HG02571 (cell line): ENCODE data around the gene ATP12A.
A peak's percentile ranks its signal among the peaks of the same experiment; 100 is the strongest.

Experiments
- ATAC-seq: cut with Tn5 transposase; IDR thresholded peaks from one replicate; pipeline ENCODE4 v1.9.1; 2021; ENCODE audit warnings: mild to moderate bottlenecking, moderate library complexity; ENCODE audit not compliant: unreplicated experiment

Gene ATP12A

DNA sequence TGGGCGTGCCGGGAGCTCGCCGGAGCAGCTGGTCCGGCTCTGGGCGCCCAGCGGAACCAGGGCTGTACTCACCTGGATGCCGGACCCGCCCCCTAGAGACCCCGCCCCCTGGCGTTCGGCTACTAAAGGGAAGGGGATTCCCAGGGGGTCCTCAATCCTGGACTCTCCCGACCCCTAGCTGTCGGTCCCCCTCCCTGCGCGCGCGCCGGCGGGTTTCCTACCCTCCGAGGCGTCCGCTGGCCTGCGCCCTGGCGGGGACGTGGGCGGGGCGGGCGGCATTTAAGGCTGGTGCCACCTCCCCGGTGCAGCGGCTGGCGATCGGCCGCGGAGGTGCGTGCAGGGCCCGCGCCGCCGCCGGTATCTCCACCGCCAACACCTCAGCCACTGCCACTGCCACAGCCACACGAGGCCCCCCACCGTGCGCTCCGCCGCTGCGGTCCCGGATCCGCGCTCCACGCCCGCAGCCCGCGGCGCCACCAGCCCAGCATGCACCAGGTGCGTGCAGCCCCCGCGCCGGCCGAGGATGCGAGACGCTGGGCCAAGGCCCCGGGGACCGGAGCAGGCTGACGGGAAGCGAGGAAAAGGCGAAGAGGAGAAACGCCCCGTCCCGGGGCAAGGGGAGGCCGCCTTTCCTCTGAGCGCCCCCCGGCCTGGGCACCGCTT lies at the start of gene ATP12A:
Gene ATP12A, plus strand, starts transcription at position 151 of the 663 bp plus-strand sequence. Its CDS starts 336 bp downstream, at position 487.
- ATAC-seq: no peak

GRCh38 chr13:24630851-24631620 lies 49.2 kb upstream of the ATP12A start:
- no peak for ATAC-seq

GRCh38 chr13:24631922-24632321 lies 48.3 kb upstream of the ATP12A start:
- no peak for ATAC-seq

GRCh38 chr13:24632382-24633121 lies 47.7 kb upstream of the ATP12A start:
- ATAC-seq: no peak

DNA sequence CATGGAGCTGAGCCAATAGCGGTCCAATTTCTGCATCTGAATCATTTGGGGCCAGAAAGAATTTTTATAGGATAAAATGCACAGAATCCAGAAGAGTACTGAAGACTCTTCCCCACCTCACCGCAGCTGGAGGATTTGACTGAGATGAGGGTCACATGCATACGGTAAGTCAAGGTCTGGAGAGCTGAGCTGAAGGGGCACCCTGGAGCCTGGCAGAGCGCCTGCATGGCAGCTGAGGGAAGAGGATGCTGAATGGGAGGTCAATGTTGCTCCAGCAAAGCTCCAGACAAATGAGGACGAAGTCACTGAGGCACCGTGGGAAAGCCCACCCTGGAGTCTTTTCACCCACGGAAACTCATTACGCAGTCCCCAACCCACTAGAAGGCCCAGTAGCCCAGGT lies 43.4 kb upstream of the ATP12A start:
- no peak for ATAC-seq

GRCh38 chr13:24638096-24638495 lies 42.1 kb upstream of the ATP12A start:
- ATAC-seq: no peak

GRCh38 chr13:24640752-24641151 lies 39.5 kb upstream of the ATP12A start:
- ATAC-seq: no peak

DNA sequence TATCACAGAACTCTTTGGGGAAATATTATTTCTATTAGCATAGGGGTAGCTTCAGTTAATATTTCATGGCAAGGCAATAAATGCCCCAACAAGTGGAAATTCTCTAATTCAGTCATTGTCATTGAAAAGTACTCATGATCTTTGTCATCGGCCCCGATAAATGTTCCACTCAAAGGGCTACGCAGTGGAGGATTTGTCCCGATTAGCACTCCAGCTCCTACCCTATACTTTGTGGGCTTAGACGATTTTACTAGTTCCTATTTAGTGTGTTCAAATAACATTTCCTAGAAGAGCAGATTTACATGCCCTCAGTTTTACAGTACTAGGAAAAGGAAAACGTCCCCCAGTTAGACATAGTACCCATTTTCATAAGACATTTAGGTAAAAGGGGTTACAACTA lies 38.0 kb upstream of the ATP12A start:
- ATAC-seq: no peak

DNA sequence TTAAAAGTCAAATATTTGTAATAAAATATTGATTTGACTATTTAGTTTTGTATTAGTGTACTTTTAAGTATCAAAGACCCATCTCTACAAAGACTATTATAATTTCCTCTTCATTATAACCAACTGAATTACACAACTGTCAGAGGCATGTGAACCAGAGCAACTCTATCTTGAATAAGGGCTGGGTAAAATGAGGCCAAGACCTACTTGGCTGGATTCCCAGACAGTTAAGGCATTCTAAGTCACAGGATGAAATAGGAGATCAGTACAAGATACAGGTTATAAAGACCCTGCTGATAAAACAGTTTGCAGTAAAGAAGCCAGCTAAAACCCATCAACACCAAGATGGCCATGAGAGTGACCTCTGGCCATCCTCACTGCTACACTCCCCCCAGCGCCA lies 36.2 kb upstream of the ATP12A start:
- no peak for ATAC-seq

- no peak for ATAC-seq
Measured at GRCh38 chr13:24648271-24648670, 31.9 kb upstream of the ATP12A start.

- ATAC-seq: peak; percentile 48
Measured at GRCh38 chr13:24648983-24649687, 31.1 kb upstream of the ATP12A start.

GRCh38 chr13:24649688-24650043 lies 30.5 kb upstream of the ATP12A start:
- ATAC-seq: no peak

GRCh38 chr13:24650161-24650560 lies 30.0 kb upstream of the ATP12A start:
- no peak for ATAC-seq

DNA sequence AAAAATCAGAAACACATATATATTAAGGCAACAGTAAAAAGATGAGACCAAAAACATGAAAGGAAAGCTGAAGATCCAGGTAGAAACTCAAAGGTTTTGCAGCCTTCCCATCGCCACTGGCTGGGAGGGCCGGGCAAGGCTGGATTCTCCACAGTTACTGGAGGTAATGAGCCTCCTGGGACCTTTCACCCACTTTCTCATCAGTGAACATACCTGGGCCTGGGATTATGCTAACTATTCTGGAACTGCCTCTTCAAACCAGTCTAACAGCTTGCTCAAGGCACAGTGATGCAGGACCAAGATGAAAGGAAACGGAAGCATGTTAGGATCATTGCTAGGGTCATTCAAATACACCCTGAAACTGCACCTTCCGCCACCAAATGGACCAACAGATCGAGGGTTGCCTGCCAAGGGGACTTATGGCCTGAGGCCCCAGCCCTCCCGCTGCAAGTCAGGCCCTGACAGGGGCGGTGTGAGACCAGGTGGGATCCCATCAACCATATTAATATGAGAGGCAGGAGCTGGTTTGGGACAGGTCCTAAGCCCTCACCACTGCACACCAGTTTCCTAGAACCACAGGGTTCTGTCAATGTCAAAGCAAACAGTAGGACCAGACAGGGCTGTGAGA lies 28.4 kb upstream of the ATP12A start:
- no peak for ATAC-seq

- no peak for ATAC-seq
Measured at GRCh38 chr13:24652359-24652758, 27.8 kb upstream of the ATP12A start.

DNA sequence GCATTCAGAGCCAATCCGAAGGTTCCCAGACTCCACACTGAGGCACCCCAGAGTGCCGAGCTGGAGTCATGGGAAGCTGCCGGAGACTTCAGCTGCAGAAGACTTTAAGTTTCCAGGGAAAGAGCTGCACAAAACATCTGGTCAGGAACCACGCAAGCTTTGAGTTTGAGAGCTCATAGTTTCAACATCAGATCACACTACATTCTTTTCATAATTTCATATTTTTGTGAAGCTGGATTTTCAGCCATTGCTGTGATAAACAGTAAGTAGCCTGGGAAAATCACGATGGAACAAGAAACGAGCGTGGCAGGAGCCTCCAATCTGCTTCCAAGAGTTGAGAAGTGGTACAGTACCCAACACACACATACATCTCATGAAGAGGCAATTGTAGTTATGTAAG lies 25.5 kb upstream of the ATP12A start:
- ATAC-seq: no peak

GRCh38 chr13:24659239-24659638 lies 21.0 kb upstream of the ATP12A start:
- ATAC-seq: no peak

DNA sequence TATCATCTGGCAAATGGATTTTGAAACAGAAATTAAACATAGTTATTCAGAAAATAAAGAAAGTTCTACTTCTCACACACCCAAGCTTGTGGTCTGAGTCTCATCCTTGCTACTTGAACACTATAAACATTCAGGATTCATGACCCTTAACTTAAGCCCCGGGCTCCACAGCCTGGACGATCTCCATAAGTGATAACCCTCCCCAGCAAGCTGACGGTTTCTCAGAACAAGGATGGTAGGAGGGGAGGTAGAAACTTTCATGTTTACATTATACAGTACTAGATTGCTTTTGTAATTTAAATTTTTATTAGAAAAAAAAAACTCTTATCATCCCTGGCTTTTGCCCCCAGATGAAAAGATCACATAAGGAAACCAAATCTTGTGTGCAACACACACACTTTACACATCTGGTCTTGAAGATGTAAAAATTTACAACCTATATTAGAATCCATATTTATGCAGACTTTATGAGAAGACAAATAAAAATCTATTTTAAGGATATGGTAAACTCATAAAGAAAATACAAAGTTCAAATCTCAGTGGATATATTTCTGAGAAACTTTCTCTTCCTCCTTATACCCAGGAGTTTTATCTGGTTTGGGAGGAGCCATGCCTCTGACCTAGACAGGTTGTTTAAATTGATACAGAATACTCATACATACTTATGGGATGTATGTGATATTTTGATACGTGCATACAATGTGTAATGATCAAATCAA lies 20.0 kb upstream of the ATP12A start:
- ATAC-seq: no peak

DNA sequence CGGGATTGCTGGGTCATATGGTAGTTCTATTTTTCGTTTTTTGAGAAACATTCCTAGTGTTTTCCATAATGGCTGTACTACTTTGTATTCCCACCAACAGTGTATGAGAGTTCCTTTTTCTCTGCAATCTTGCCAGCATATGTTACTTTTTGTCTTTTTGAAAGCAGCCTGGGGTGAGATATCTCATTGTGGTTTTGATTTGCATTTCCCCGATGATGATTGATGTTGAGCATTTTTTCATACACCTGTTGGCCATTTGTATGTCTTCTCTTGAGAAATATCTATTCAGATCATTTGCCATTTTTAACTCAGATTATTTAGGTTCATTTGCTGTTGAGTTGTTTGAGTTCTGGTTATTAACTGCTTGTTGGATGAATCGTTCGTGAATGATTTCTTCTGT lies 18.5 kb upstream of the ATP12A start:
- no peak for ATAC-seq
